ENCODE results near the gene PCED1B.
A peak's percentile ranks its signal among the peaks of the same experiment; 100 is the strongest.

Gene PCED1B

GRCh38 chr12:47079468-47079980 is at the start of gene PCED1B, which contains the start of gene AMIGO2:
TSS of gene PCED1B (plus strand) at chr12:47079621. CDS start at chr12:47235064, 155,443 bp downstream.
TSS of gene AMIGO2 (minus strand) at chr12:47079959. CDS start at chr12:47079002, 957 bp downstream.
- H3K9me3 ChIP-seq (ENCODE audit: control insufficient read depth in 2 of 2, low read length in 2 of 2), result no peaks in the 10 kb centered on the region
- H3K27me3 ChIP-seq (ENCODE audit: control insufficient read depth in 2 of 2, insufficient read depth in 2 of 2, low read length in 2 of 2), result peaks cover 4 to 10% of the 10 kb centered on the region in 2 donors
- no peaks in the 10 kb centered on the region for H3K36me3 ChIP-seq (ENCODE audit: control insufficient read depth in 2 of 2, insufficient read depth in 2 of 2, low read length in 2 of 2)
- H3K4me3 ChIP-seq (ENCODE audit: low read length in 2 of 2), result peak within 1 kb of the TSS; percentile 75 to 78
- H3K9ac ChIP-seq (ENCODE audit: low read depth in 1 of 2, low read length in 2 of 2), result peak within 1 kb of the TSS; percentile 69
- peaks cover 0 to 4% of the 10 kb centered on the region in 2 donors for H3K4me1 ChIP-seq (ENCODE audit: control insufficient read depth in 2 of 2, insufficient read depth in 2 of 2, low read length in 2 of 2)
- peak within 1 kb of the TSS; percentile 79 for H3K27ac ChIP-seq (ENCODE audit: low read depth in 2 of 2, low read length in 2 of 2)

- no peak overlapping the region for H3K9ac ChIP-seq (ENCODE audit: low read depth in 1 of 2, low read length in 2 of 2)
- no peak overlapping the region for H3K4me3 ChIP-seq (ENCODE audit: low read length in 2 of 2)
- no peak overlapping the region for H3K27ac ChIP-seq (ENCODE audit: low read depth in 2 of 2, low read length in 2 of 2)
- H3K9me3 ChIP-seq (ENCODE audit: control insufficient read depth in 2 of 2, low read length in 2 of 2), result no peaks in the 10 kb centered on the region
- H3K4me1 ChIP-seq (ENCODE audit: control insufficient read depth in 2 of 2, insufficient read depth in 2 of 2, low read length in 2 of 2), result no peaks in the 10 kb centered on the region
- no peaks in the 10 kb centered on the region for H3K36me3 ChIP-seq (ENCODE audit: control insufficient read depth in 2 of 2, insufficient read depth in 2 of 2, low read length in 2 of 2)
- H3K27me3 ChIP-seq (ENCODE audit: control insufficient read depth in 2 of 2, insufficient read depth in 2 of 2, low read length in 2 of 2), result no peaks in the 10 kb centered on the region
These were observed 49.5 kb upstream of the PCED1B start for GRCh38 chr12:47029903-47030302.

- H3K9ac ChIP-seq (ENCODE audit: low read depth in 1 of 2, low read length in 2 of 2), result no peak overlapping the region
- H3K4me1 ChIP-seq (ENCODE audit: control insufficient read depth in 2 of 2, insufficient read depth in 2 of 2, low read length in 2 of 2), result peaks cover 0 to 3% of the 10 kb centered on the region in 2 donors
- no peak overlapping the region for H3K27ac ChIP-seq (ENCODE audit: low read depth in 2 of 2, low read length in 2 of 2)
- H3K9me3 ChIP-seq (ENCODE audit: control insufficient read depth in 2 of 2, low read length in 2 of 2), result no peaks in the 10 kb centered on the region
- H3K36me3 ChIP-seq (ENCODE audit: control insufficient read depth in 2 of 2, insufficient read depth in 2 of 2, low read length in 2 of 2), result no peaks in the 10 kb centered on the region
- H3K27me3 ChIP-seq (ENCODE audit: control insufficient read depth in 2 of 2, insufficient read depth in 2 of 2, low read length in 2 of 2), result no peaks in the 10 kb centered on the region
- no peak overlapping the region for H3K4me3 ChIP-seq (ENCODE audit: low read length in 2 of 2)
These were observed 46.8 kb upstream of the PCED1B start for GRCh38 chr12:47032644-47033043.

GRCh38 chr12:47033081-47033480 is 46.3 kb upstream of the PCED1B start:
- no peak overlapping the region for H3K4me3 ChIP-seq (ENCODE audit: low read length in 2 of 2)
- no peaks in the 10 kb centered on the region for H3K9me3 ChIP-seq (ENCODE audit: control insufficient read depth in 2 of 2, low read length in 2 of 2)
- H3K36me3 ChIP-seq (ENCODE audit: control insufficient read depth in 2 of 2, insufficient read depth in 2 of 2, low read length in 2 of 2), result no peaks in the 10 kb centered on the region
- H3K9ac ChIP-seq (ENCODE audit: low read depth in 1 of 2, low read length in 2 of 2), result no peak overlapping the region
- no peak overlapping the region for H3K27ac ChIP-seq (ENCODE audit: low read depth in 2 of 2, low read length in 2 of 2)
- H3K4me1 ChIP-seq (ENCODE audit: control insufficient read depth in 2 of 2, insufficient read depth in 2 of 2, low read length in 2 of 2), result peaks cover 0 to 7% of the 10 kb centered on the region in 2 donors
- no peaks in the 10 kb centered on the region for H3K27me3 ChIP-seq (ENCODE audit: control insufficient read depth in 2 of 2, insufficient read depth in 2 of 2, low read length in 2 of 2)

GRCh38 chr12:47033789-47034555 is 45.4 kb upstream of the PCED1B start:
- Histone ChIP-seq H3K4me1 (ENCODE audit: control insufficient read depth in 2 of 2, insufficient read depth in 2 of 2, low read length in 2 of 2) (peaks cover 2 to 7% of the 10 kb centered on the region in 2 donors), H3K27ac (ENCODE audit: low read depth in 2 of 2, low read length in 2 of 2) (no peak overlapping the region), H3K4me3 (ENCODE audit: low read length in 2 of 2) (no peak overlapping the region), H3K27me3 (ENCODE audit: control insufficient read depth in 2 of 2, insufficient read depth in 2 of 2, low read length in 2 of 2) (no peaks in the 10 kb centered on the region), H3K9ac (ENCODE audit: low read depth in 1 of 2, low read length in 2 of 2) (no peak overlapping the region), H3K36me3 (ENCODE audit: control insufficient read depth in 2 of 2, insufficient read depth in 2 of 2, low read length in 2 of 2) (no peaks in the 10 kb centered on the region), H3K9me3 (ENCODE audit: control insufficient read depth in 2 of 2, low read length in 2 of 2) (no peaks in the 10 kb centered on the region)

GRCh38 chr12:47034661-47035060 is 44.8 kb upstream of the PCED1B start:
- no peaks in the 10 kb centered on the region for H3K9me3 ChIP-seq (ENCODE audit: control insufficient read depth in 2 of 2, low read length in 2 of 2)
- H3K27ac ChIP-seq (ENCODE audit: low read depth in 2 of 2, low read length in 2 of 2), result no peak overlapping the region
- H3K4me3 ChIP-seq (ENCODE audit: low read length in 2 of 2), result no peak overlapping the region
- H3K36me3 ChIP-seq (ENCODE audit: control insufficient read depth in 2 of 2, insufficient read depth in 2 of 2, low read length in 2 of 2), result no peaks in the 10 kb centered on the region
- H3K9ac ChIP-seq (ENCODE audit: low read depth in 1 of 2, low read length in 2 of 2), result no peak overlapping the region
- H3K27me3 ChIP-seq (ENCODE audit: control insufficient read depth in 2 of 2, insufficient read depth in 2 of 2, low read length in 2 of 2), result no peaks in the 10 kb centered on the region
- H3K4me1 ChIP-seq (ENCODE audit: control insufficient read depth in 2 of 2, insufficient read depth in 2 of 2, low read length in 2 of 2), result peaks cover 2 to 7% of the 10 kb centered on the region in 2 donors

- H3K36me3 ChIP-seq (ENCODE audit: control insufficient read depth in 2 of 2, insufficient read depth in 2 of 2, low read length in 2 of 2), result no peaks in the 10 kb centered on the region
These were observed 43.9 kb upstream of the PCED1B start for GRCh38 chr12:47035484-47035883.

GRCh38 chr12:47038270-47038748 is 41.1 kb upstream of the PCED1B start:
- Histone ChIP-seq H3K9me3 (ENCODE audit: control insufficient read depth in 2 of 2, low read length in 2 of 2) (no peaks in the 10 kb centered on the region), H3K9ac (ENCODE audit: low read depth in 1 of 2, low read length in 2 of 2) (no peak overlapping the region)

More at GRCh38 chr12:47035484-47035883, 43.9 kb upstream of the PCED1B start:
- Histone ChIP-seq H3K27me3 (ENCODE audit: control insufficient read depth in 2 of 2, insufficient read depth in 2 of 2, low read length in 2 of 2) (no peaks in the 10 kb centered on the region), H3K27ac (ENCODE audit: low read depth in 2 of 2, low read length in 2 of 2) (no peak overlapping the region), H3K9ac (ENCODE audit: low read depth in 1 of 2, low read length in 2 of 2) (no peak overlapping the region), H3K4me3 (ENCODE audit: low read length in 2 of 2) (no peak overlapping the region), H3K9me3 (ENCODE audit: control insufficient read depth in 2 of 2, low read length in 2 of 2) (no peaks in the 10 kb centered on the region), H3K4me1 (ENCODE audit: control insufficient read depth in 2 of 2, insufficient read depth in 2 of 2, low read length in 2 of 2) (peaks cover 2 to 7% of the 10 kb centered on the region in 2 donors)

GRCh38 chr12:47039079-47039478 is 40.3 kb upstream of the PCED1B start:
- Histone ChIP-seq H3K9ac (ENCODE audit: low read depth in 1 of 2, low read length in 2 of 2) (no peak overlapping the region), H3K36me3 (ENCODE audit: control insufficient read depth in 2 of 2, insufficient read depth in 2 of 2, low read length in 2 of 2) (no peaks in the 10 kb centered on the region)

More at GRCh38 chr12:47038270-47038748, 41.1 kb upstream of the PCED1B start:
- H3K36me3 ChIP-seq (ENCODE audit: control insufficient read depth in 2 of 2, insufficient read depth in 2 of 2, low read length in 2 of 2), result no peaks in the 10 kb centered on the region
- no peaks in the 10 kb centered on the region for H3K27me3 ChIP-seq (ENCODE audit: control insufficient read depth in 2 of 2, insufficient read depth in 2 of 2, low read length in 2 of 2)
- no peak overlapping the region for H3K4me3 ChIP-seq (ENCODE audit: low read length in 2 of 2)
- peaks cover 2 to 7% of the 10 kb centered on the region in 2 donors for H3K4me1 ChIP-seq (ENCODE audit: control insufficient read depth in 2 of 2, insufficient read depth in 2 of 2, low read length in 2 of 2)
- H3K27ac ChIP-seq (ENCODE audit: low read depth in 2 of 2, low read length in 2 of 2), result no peak overlapping the region

GRCh38 chr12:47039756-47040155 is 39.7 kb upstream of the PCED1B start:
- Histone ChIP-seq H3K9ac (ENCODE audit: low read depth in 1 of 2, low read length in 2 of 2) (no peak overlapping the region), H3K4me1 (ENCODE audit: control insufficient read depth in 2 of 2, insufficient read depth in 2 of 2, low read length in 2 of 2) (peaks cover 2 to 7% of the 10 kb centered on the region in 2 donors), H3K9me3 (ENCODE audit: control insufficient read depth in 2 of 2, low read length in 2 of 2) (no peaks in the 10 kb centered on the region), H3K27me3 (ENCODE audit: control insufficient read depth in 2 of 2, insufficient read depth in 2 of 2, low read length in 2 of 2) (no peaks in the 10 kb centered on the region), H3K4me3 (ENCODE audit: low read length in 2 of 2) (no peak overlapping the region), H3K27ac (ENCODE audit: low read depth in 2 of 2, low read length in 2 of 2) (no peak overlapping the region), H3K36me3 (ENCODE audit: control insufficient read depth in 2 of 2, insufficient read depth in 2 of 2, low read length in 2 of 2) (no peaks in the 10 kb centered on the region)

More at GRCh38 chr12:47039079-47039478, 40.3 kb upstream of the PCED1B start:
- Histone ChIP-seq H3K4me3 (ENCODE audit: low read length in 2 of 2) (no peak overlapping the region), H3K4me1 (ENCODE audit: control insufficient read depth in 2 of 2, insufficient read depth in 2 of 2, low read length in 2 of 2) (peaks cover 2 to 7% of the 10 kb centered on the region in 2 donors), H3K27ac (ENCODE audit: low read depth in 2 of 2, low read length in 2 of 2) (no peak overlapping the region), H3K27me3 (ENCODE audit: control insufficient read depth in 2 of 2, insufficient read depth in 2 of 2, low read length in 2 of 2) (no peaks in the 10 kb centered on the region), H3K9me3 (ENCODE audit: control insufficient read depth in 2 of 2, low read length in 2 of 2) (no peaks in the 10 kb centered on the region)

Data from mucosa of rectum (tissue), 2 donors.